Neural cell (in vitro differentiated cells): ENCODE results near the gene GFM1.

Experiments
- CTCF ChIP-seq: fragments of 450-650 bp; IDR thresholded peaks from 2 replicates; pipeline ENCODE4 v1.5.1; 2014; ENCODE audit warnings: antibody characterized with exemption, mild to moderate bottlenecking, moderate library complexity; ENCODE audit not compliant: poor library complexity, severe bottlenecking
- EP300 ChIP-seq: fragments of 450-650 bp; conservative IDR thresholded peaks from 2 replicates; pipeline ENCODE4 v1.6.1; 2014; ENCODE audit warnings: antibody characterized with exemption, mild to moderate bottlenecking, moderate library complexity; ENCODE audit not compliant: poor library complexity, severe bottlenecking
- EZH2 ChIP-seq: fragments of 200-600, 300-800 bp; shearing (Covaris generic), sonication (generic); IDR thresholded peaks from 2 replicates; pipeline ENCODE4 v1.6.1; 2014; ENCODE audit warnings: antibody characterized with exemption, low read length, borderline replicate concordance, mild to moderate bottlenecking; ENCODE audit not compliant: insufficient read depth, poor library complexity, severe bottlenecking
- MXI1 ChIP-seq: fragments of 450-650 bp; conservative IDR thresholded peaks from 2 replicates; pipeline ENCODE4 v1.6.1; 2014; ENCODE audit warnings: antibody characterized with exemption, mild to moderate bottlenecking; ENCODE audit not compliant: poor library complexity, severe bottlenecking
- POLR2AphosphoS5 ChIP-seq: IDR thresholded peaks from 2 replicates; pipeline ENCODE4 v1.6.1; 2012
- RAD21 ChIP-seq: fragments of 450-650 bp; conservative IDR thresholded peaks from 2 replicates; pipeline ENCODE4 v1.6.1; 2014; ENCODE audit warnings: antibody characterized with exemption, mild to moderate bottlenecking, moderate library complexity
- REST ChIP-seq: IDR thresholded peaks from 2 replicates; pipeline ENCODE4 v1.6.1; 2012; ENCODE audit warnings: borderline replicate concordance
- SMC3 ChIP-seq: fragments of 450-650 bp; conservative IDR thresholded peaks from 2 replicates; pipeline ENCODE4 v1.6.1; 2014; ENCODE audit warnings: antibody characterized with exemption, mild to moderate bottlenecking, moderate library complexity; ENCODE audit not compliant: poor library complexity
- TAF1 ChIP-seq: IDR thresholded peaks from 2 replicates; pipeline ENCODE4 v1.6.1; 2012; ENCODE audit warnings: low read depth

GRCh38 chr3:158663832-158664231, 19.5 kb downstream of the GFM1 start:
- TF ChIP-seq TAF1 (no peak), CTCF (no peak), RAD21 (no peak), REST (no peak), EZH2 (no peak), POLR2AphosphoS5 (no peak), EP300 (no peak), MXI1 (no peak), SMC3 (no peak)
